Liver (tissue), 2 donors: ENCODE data around the gene CCDC78.

ENCODE experiments used
- CTCF ChIP-seq: fragments of 150-350 bp; IDR thresholded peaks from 2 replicates; pipeline ENCODE4 v1.5.1; 2017; ENCODE audit warnings: improper control_type of control experiment, low read depth, low read length; ENCODE audit not compliant: missing input control
- REST ChIP-seq: IDR thresholded peaks from 2 replicates; pipeline ENCODE4 v1.6.1; 2016; ENCODE audit warnings: antibody characterized with exemption, mild to moderate bottlenecking
- donor health status: healthy.

DNA sequence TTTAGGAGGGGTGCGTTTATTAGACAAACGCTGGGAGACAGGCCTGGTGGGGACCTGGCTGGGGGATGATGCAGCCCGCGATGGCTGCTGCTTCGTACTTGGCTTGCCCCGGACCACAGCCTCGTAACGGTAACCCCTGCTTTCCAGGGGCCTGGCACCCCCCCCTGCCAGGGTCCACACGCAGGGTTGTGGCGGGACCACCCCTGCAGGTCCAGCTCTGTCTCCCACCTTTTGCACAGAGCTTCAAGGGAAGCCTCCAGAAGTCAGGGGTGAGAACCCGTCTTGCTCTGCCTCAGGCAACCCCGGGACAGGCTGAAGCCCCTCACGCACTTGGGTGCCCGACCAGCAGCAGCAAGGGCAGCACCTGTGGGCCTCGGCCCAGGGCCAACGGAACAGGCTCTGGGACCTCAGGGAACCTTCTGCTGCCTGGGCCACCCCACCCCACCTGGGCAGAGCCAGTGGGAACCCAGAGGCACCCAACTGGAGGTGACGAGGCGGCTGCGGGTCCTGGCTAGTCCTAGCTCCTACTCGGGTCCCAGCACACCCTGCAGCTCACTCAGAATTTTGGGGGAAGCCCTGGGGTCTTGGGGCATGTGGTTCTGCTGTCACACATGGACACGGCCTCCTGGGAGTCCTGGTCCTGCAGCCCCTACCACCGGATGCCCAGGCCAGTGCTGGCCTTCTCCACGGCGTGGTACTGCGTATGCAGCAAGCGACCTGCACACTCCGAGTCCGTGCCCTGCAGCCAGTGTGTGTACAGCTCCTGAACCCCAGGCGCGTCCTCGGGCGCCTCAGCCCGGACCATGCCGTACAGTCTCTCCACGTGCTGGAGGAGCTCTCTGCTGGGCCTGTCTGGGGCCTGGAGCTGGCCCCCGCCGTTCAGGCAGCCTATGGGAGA is 3.8 kb upstream of the CCDC78 start:
- TF ChIP-seq CTCF (no peak), REST (no peak)
